HUES64 (cell line): ENCODE data around the gene SMIM45.

Experiments
- H3K27ac ChIP-seq: 2 replicates; pipeline ENCODE4 v1.7.0; 2013; ENCODE audit warnings: low read depth, low read length, inconsistent platforms
- H3K27me3 ChIP-seq: 2 replicates; pipeline ENCODE4 v1.6.1; 2013; ENCODE audit warnings: mild to moderate bottlenecking, low read length; ENCODE audit not compliant: insufficient read depth
- H3K36me3 ChIP-seq: 2 replicates; pipeline ENCODE4 v1.6.1; 2013; ENCODE audit warnings: mild to moderate bottlenecking, low read length; ENCODE audit not compliant: insufficient read depth
- H3K4me1 ChIP-seq: 2 replicates; pipeline ENCODE4 v1.6.1; 2013; ENCODE audit warnings: mild to moderate bottlenecking, low read length, moderate library complexity; ENCODE audit not compliant: insufficient read depth
- H3K4me3 ChIP-seq: 2 replicates; pipeline ENCODE4 v1.5.1; 2013; ENCODE audit warnings: mild to moderate bottlenecking, low read length, moderate library complexity
- H3K9ac ChIP-seq: 2 replicates; pipeline ENCODE4 v1.6.1; 2013; ENCODE audit warnings: mild to moderate bottlenecking, low read depth, low read length
- H3K9me3 ChIP-seq: 2 replicates; pipeline ENCODE4 v1.6.1; 2013; ENCODE audit warnings: low read depth, low read length; ENCODE audit not compliant: insufficient read depth
- WGBS: fragments of 150-250, 120-280 bp; methylation state at CpG from one replicate; pipeline ENCODE4 v1.1.7; 2013; ENCODE audit warnings: missing lambda C conversion rate; 5-methylcytosine and 5-hydroxymethylcytosine counted together

Gene SMIM45

GRCh38 chr22:41998361-41999261 lies 46.7 kb downstream of the SMIM45 start, which contains the start of gene WBP2NL:
Gene WBP2NL, plus strand, starts transcription at chr22:41998788. Its CDS starts 31 bp downstream, at chr22:41998819.
- Histone ChIP-seq H3K36me3 (peaks cover 20% of the 10 kb centered on the region; the same call in 1 of the 2 replicates), H3K4me3 (no peak within 1 kb of the TSS), H3K9ac (no peak within 1 kb of the TSS), H3K9me3 (no peaks in the 10 kb centered on the region), H3K27ac (no peak within 1 kb of the TSS), H3K27me3 (no peaks in the 10 kb centered on the region; the same call in 1 of the 2 replicates), H3K4me1 (no peaks in the 10 kb centered on the region)
- 96% methylated on average over 71 of the region's 71 CpGs for WGBS

GRCh38 chr22:42000466-42000865 lies 48.5 kb downstream of the SMIM45 start:
- Histone ChIP-seq H3K9me3 (no peaks in the 10 kb centered on the region), H3K36me3 (peaks cover 7% of the 10 kb centered on the region; the same call in 1 of the 2 replicates), H3K4me3 (no peak overlapping the region), H3K9ac (no peak overlapping the region), H3K27me3 (no peaks in the 10 kb centered on the region; the same call in 1 of the 2 replicates), H3K4me1 (no peaks in the 10 kb centered on the region), H3K27ac (no peak overlapping the region)
- 95% methylated on average over 8 of the region's 8 CpGs for WGBS

GRCh38 chr22:42001121-42001520 lies 49.2 kb downstream of the SMIM45 start:
- Histone ChIP-seq H3K9ac (no peak overlapping the region), H3K4me3 (no peak overlapping the region), H3K4me1 (no peaks in the 10 kb centered on the region), H3K36me3 (peaks cover under 1% of the 10 kb centered on the region; the same call in 1 of the 2 replicates), H3K27me3 (no peaks in the 10 kb centered on the region; the same call in 1 of the 2 replicates), H3K27ac (no peak overlapping the region), H3K9me3 (no peaks in the 10 kb centered on the region)
- 76% methylated on average over 8 of the region's 8 CpGs for WGBS

GRCh38 chr22:42001706-42002105 lies 49.8 kb downstream of the SMIM45 start:
- Histone ChIP-seq H3K9ac (no peak overlapping the region), H3K36me3 (no peaks in the 10 kb centered on the region; the same call in 1 of the 2 replicates), H3K27me3 (no peaks in the 10 kb centered on the region; the same call in 1 of the 2 replicates), H3K9me3 (no peaks in the 10 kb centered on the region), H3K4me1 (no peaks in the 10 kb centered on the region), H3K4me3 (no peak overlapping the region), H3K27ac (no peak overlapping the region)
- 92% methylated on average over 12 of the region's 12 CpGs for WGBS

DNA sequence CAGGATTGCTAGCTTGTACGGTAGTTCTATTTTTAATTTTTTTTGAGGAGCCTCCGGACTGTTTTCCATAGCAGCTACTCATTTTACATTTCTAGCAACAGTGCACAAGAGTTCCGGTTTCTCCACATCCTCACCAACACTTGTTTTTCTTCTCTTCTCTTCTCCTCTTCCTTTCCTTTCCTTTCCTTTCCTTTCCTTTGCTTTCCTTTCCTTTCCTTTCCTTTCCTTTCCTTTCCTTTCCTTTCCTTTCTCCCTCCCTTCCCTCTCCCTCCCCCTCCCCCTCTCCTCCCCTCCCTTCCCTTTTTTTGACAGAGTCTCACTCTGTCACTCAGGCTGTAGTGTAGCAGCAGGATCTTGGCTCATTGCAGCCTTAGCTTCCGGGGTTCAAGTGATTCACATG lies 56.0 kb downstream of the SMIM45 start:
- H3K36me3 ChIP-seq = no peaks in the 10 kb centered on the region
- no peak overlapping the region for H3K27ac ChIP-seq
- no peak overlapping the region for H3K9ac ChIP-seq
- H3K9me3 ChIP-seq = peaks cover 12% of the 10 kb centered on the region
- no peak overlapping the region for H3K4me3 ChIP-seq
- WGBS = 75% methylated on average over 4 of the region's 4 CpGs
- H3K4me1 ChIP-seq = no peaks in the 10 kb centered on the region
- no peaks in the 10 kb centered on the region for H3K27me3 ChIP-seq
